Stimulated activated CD4-positive, alpha-beta T cell treated with anti-CD3 and anti-CD28 coated beads, Interleukin-12 subunit alpha, Interleukin-12 subunit beta, amount 100 ng/mL, for 24 hours (primary cell): Measurements from ENCODE around the gene PPIG.
A peak's percentile ranks its signal among the peaks of the same experiment; 100 is the strongest.
"Not testable (repeated sequence)": the region's sequence is repeated elsewhere in the genome, so short reads cannot be mapped to it uniquely, and the experiment has no call there.

ENCODE experiments used
- DNase-seq, 2 experiments: peaks; one replicate each; pipeline ENCODE4 v3.0.0-alpha.2; 2020; ENCODE audit warnings: low read depth in 2 of 2

The PPIG gene

DNA sequence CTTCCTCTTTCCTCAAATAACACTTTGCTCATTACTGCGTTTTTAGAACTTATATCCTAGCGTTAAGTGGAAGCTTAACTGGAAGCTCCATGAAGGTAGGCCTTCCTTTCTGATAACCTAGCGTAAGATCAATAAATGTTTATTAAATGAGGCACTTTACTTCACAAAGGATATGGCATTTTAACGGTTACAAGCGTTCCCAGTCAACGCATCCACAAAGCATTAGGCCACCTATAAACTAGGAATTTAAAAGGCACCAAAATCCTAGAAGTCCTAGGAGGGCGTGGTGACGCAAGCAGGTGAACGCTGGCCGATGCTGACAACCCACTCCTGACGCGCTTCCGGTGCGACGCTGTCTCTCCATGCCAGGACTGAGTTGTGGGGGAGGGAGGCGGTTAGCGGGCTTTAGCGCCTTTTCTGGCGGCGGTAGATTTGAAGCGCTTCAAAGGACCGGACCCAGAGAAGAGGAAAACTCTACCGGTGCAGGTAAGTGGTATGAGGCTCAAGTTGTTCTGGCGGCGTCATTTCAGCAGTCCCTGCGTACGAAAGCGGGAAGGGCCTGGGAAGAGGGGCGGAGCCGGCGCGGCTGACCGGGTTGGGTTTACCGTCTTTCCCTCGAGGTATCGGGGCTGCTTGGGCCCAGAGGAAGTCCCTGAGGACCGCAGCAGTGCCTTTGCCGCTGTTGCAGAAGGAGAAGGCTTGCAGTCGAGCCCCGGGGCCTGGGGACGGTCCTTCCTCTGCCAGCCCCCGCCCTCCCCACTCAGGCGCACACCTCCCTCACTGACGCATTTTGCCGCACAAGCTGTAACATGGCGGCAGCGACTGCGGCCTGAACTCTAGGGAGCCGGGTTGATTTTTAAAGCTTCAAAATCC, at the start of gene PPIG:
Gene PPIG (plus strand): TSS at position 347 of the 873 bp plus-strand sequence. CDS start 19,691 bp downstream, outside the sequence.
- peak; percentile 75 to 81 for DNase-seq

DNA sequence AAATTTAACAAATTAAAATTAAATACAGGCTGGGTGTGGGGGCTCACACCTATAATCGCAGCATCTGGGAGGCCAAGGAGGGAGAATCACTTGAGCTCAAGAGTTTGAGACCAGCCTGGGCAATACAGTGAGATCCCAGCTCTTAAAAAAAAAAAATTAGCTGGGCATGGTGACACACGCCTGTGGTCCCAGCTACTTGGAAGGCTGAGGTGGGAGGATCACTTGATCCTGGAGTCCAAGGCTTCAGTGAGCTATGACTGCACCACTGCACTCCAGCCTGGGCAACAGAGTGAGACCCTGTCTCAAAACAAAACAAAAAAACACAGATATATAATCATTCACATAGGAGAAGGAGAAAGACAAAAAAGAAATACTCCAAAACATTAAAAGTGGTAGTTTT, 44.7 kb upstream of the PPIG start:
- not testable (repeated sequence) for DNase-seq

GRCh38 chr2:169540146-169540545, 44.0 kb upstream of the PPIG start:
- no peak for DNase-seq

- no peak for DNase-seq
Observed at GRCh38 chr2:169542433-169542832, 41.7 kb upstream of the PPIG start.

- DNase-seq: no peak
Observed at GRCh38 chr2:169546756-169547155, 37.4 kb upstream of the PPIG start.

- DNase-seq: no peak
Observed at GRCh38 chr2:169561364-169561763, 22.8 kb upstream of the PPIG start.

DNA sequence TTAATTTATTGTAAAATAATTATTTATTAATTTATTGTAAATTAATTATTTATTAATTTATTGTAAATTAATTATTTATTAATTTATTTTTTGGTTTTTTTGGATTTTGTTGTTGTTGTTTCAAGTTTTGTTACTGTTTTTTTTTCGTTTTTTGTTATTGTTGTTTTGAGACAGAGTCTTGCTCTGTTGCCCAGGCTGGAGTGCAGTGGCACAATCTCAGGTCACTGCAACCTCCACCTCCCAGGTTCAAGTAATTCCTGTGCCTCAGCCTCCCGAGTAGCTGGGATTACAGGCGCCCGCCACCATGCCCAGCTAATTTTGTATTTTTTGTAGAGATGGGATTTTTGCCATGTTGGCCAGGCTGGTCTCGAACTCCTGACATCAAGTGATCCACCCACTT, 22.1 kb upstream of the PPIG start:
- DNase-seq: not testable (repeated sequence)

GRCh38 chr2:169562519-169562918, 21.6 kb upstream of the PPIG start:
- DNase-seq: no peak

- no peak for DNase-seq
Observed at GRCh38 chr2:169565686-169566085, 18.5 kb upstream of the PPIG start.

DNA sequence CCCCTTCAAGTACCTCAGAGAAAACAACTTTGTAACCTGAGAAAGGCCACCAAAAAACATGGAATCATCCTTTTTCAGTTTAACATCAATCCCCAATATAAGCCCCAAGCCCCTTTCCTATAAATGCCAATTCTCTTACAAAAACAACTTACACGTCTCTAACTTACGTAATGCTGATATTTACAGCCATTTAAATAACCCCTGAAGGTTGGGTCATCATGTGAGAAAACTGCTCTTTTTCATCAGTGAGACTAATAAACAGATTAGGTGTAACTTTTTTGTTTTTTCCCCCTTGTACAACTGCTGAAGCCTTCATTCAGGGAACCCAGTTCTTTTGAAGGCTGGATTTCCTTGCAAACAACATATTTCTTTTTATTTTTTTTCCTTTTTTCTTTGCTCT, 14.2 kb upstream of the PPIG start:
- no peak for DNase-seq

GRCh38 chr2:169570752-169571151, 13.4 kb upstream of the PPIG start:
- not testable (repeated sequence) for DNase-seq

DNA sequence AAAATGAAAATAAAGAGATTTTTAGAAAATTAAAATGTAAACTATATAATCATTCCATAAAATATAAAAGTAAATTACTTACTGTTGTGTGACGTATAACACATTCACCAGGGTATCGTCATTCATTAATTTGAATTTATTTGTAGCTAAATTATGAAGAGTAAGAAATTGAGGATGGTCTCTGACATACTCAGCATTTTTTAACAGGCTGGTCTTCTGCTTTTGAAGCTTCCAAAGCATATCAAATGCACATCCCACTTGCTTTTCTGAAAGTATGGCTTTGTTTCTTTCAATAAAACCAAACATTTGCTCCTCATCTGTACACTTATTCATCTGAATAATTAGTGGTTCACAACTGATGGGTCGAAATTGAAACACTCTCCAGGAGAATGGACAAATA, 12.6 kb upstream of the PPIG start:
- DNase-seq: no peak

- no peak for DNase-seq
Observed at GRCh38 chr2:169572189-169572588, 12.0 kb upstream of the PPIG start.

DNA sequence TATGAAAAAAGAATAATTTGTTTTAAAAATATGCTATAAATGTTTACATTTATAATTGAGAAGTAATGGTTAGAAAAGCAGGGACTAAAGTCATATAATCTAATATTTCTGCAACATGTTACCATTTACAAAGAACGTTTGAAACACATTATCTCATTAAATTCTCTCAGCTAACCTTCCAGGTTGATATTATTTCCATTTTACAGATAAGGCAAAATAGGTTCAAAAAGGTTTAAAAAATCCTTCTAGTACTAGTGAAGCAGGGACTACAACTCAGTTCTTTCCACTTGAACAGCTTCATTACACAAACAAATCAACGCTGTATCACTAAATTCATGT, 11.4 kb upstream of the PPIG start:
- DNase-seq: no peak

DNA sequence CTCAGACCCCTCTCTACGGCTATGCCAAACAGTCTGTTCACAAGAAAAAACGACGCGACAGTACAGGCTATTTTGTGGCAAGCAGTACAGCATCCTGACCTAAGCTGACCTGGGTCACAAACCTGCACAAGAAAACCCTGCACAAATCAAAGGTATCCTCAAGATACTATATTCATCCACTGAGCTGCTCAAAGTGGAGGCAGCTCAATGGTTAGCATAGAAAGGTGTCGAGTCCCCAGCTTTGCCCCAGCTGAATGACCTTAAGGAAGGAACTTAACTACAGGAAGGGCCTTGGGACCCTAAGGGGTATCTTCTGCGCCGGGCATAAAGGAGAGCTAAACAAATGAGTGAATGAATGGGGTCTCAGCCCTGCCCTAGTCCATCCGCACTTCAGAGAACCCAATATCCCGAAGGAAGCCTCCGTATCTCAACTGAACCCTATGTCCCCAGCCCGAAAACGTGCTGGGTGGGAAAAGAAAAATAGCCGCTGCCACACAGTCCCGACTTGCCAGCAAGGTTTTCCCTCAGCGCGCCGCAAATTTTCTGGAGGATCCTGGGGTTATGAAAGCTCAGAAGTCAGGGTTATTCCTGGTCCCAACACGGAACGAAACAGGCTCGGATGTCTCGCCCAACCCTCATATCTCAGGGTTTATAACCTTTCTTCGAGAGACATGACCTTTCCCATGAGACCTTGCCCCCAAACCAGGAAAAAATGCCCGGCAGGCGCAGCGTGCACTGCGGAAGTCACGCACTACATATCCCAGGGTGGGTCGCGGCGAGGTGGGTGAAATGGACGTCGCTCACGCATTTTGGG, 10.8 kb upstream of the PPIG start, which contains the start of gene FASTKD1:
Gene FASTKD1 (minus strand): TSS at position 706 of the 814 bp plus-strand sequence. CDS start 1,836 bp downstream, outside the sequence.
- peak; percentile 79 to 86 for DNase-seq

- DNase-seq: no peak
Observed at GRCh38 chr2:169573974-169574299, 10.2 kb upstream of the PPIG start.

DNA sequence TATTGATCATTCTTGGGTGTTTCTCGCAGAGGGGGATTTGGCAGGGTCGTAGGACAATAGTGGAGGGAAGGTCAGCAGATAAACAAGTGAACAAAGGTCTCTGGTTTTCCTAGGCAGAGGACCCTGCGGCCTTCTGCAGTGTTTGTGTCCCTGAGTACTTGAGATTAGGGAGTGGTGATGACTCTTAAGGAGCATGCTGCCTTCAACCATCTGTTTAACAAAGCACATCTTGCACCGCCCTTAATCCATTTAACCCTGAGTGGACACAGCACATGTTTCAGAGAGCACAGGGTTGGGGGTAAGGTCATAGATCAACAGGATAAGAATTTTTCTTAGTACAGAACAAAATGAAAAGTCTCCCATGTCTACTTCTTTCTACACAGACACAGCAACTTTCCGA, 9.6 kb upstream of the PPIG start:
- not testable (repeated sequence) for DNase-seq

GRCh38 chr2:169575264-169575663, 8.9 kb upstream of the PPIG start:
- not testable (repeated sequence) for DNase-seq

DNA sequence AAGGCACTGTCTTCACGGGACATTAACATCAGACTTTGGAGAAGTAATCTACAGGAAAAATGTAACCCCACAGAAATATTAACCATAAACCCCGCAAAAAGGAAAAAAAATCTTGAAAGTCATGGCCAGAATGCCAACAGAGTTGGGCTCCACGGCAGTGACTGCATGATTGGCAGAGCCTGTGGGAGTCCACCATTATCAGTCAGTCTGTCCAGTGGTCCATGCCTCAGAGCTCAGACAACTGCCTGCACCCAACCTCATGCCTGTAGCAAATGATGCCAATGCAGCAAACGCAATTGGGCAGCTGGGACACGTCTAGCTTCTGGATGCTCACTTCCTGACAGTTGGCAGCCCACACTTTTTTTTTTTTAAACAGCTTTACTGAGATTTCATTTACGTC, 5.1 kb upstream of the PPIG start:
- no peak for DNase-seq

- DNase-seq: not testable (repeated sequence)
Observed at GRCh38 chr2:169582552-169583266, 1.4 kb upstream of the PPIG start.

GRCh38 chr2:169583518-169583917, 633 bp upstream of the PPIG start:
- no peak for DNase-seq

- no peak for DNase-seq
Observed at GRCh38 chr2:169585673-169586072, 1.5 kb downstream of the PPIG start.
